GM18870 (cell line): Measurements from ENCODE around the gene HPCAL1.

Experiments used
- ATAC-seq: cut with Tn5 transposase; IDR thresholded peaks from one replicate; pipeline ENCODE4 v1.9.1; 2021; ENCODE audit warnings: moderate library complexity; ENCODE audit not compliant: unreplicated experiment

HPCAL1 gene

DNA sequence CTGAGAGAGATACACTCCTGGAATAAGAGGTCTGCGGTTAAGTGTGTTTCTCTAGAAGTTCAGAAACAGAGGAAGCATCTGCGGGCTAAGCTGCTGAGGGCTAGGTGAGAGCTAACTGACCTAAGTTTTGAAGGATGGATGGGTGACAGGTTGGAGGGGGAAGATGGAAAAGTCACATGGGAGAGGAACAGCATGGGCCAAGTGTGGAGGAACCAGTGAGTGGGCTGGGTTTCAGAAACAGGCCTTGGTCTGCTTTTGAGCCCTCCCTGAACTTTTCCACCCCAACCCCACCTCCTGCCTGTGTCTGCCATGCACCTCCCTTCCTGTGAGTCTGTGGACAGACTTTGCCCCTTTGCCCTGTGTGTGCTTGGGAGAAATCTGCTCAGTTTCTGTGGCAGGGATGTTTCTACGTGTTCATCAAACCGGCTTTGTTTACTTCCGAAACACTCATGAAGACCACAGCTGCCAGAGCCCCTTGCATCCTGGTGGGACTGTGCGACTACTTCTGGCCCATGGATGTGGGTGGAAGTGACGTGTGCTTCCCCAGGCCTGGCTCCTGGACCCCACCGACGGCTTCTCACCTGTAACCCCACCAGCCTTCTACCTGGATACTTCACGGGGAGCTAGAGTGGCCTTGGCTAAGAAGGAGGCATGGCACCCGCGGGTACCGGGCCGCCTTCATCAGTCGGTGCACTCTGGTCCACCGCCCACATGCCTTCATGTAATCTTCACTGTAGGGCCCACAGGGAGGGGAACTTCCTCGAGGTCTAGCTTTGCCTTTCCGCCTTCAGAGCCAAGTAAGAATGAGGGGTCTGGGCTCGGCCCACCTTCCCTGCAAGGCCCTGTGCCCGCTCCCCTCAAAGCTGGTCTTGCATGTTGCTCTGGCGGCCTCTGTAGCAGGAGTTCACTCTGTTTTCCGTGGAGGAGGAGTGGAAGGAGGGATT, 1.4 kb upstream of the HPCAL1 start:
- no peak for ATAC-seq

DNA sequence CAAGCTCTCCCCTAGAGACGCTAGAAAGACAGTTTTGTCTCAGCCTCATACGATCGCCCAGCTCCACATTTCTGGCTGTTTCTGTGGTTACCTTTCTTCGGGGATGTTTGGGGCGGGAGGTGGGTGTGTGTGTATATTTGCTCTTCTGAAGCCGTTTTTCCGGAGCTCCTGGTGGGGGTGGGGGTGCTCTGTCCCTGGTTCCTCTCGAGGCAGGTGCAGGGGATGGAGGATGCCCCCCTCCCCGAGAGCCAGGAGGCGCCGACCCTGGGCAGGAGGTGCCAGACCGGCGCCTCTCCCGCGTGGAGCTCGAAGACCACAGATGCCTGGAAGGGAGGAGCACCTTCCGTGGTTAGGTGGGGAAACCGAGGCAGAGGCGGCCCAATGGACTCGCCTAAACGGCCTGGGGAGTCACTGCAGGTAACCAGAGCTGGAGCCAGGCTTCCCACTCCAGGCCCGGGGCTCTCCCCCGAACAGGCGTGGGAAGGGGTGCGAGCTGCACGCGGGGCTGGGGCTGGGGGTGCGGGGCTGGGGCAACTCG, 694 bp upstream of the HPCAL1 start:
- no peak for ATAC-seq

DNA sequence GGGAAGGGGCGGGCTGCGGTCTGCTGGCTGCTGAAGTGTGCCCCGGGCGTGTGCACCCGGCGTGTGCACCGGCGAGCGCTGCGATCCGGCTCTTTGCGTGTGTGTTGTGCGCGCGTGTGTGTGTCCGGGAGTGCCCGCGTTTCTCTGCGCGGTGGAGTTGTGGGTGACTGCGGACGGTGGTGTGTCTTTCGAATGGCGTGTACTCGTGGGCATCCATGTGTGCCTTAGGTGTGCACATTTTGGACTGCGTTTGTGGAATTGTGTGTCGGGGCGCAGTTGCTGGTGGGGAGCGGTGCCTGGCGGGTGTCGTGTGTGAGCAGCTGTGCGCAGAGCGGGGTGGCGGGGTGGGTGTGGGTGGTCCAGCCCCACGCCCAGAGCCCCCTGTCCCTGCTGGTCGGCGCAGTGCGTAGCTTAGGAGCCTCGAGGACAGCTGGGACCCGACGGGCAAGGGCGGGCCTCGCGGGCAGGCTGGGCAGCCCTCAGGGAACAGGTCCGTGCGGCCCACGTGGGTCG, 533 bp downstream of the HPCAL1 start:
- ATAC-seq = no peak

DNA sequence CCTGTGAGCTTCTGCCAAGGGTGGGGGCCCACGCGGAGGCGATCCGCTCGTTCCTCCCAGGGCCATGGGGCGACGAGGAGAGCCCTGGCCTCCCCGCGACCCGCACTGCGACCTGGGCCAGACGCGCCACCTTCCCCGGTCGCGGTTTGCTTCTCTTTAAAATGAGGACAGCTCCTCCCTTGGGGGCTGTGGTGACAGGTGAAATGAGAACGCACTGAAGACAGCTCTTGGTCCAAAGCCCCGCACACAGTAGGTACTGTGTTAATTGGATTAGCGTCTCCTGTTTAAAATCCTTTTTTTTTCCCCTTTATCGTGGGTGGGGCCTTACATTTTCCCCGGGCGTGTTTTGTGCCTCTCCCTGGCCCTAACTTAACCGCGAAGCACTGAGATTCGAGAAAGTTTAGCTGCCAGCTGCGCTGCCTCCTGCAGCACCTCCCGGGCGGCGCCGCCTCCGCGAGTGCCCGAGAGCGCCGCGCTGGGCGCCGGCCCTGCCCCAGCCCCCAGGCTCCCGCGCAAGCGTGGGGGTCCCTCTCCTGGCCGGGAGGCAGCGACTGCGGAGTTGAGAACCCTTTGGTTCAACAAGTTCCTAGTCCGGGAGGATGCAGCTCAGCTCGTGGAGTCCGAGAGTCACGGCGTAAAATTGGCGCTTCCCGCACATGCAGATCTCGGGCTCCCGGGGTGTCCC, 1.1 kb downstream of the HPCAL1 start:
- ATAC-seq = no peak

DNA sequence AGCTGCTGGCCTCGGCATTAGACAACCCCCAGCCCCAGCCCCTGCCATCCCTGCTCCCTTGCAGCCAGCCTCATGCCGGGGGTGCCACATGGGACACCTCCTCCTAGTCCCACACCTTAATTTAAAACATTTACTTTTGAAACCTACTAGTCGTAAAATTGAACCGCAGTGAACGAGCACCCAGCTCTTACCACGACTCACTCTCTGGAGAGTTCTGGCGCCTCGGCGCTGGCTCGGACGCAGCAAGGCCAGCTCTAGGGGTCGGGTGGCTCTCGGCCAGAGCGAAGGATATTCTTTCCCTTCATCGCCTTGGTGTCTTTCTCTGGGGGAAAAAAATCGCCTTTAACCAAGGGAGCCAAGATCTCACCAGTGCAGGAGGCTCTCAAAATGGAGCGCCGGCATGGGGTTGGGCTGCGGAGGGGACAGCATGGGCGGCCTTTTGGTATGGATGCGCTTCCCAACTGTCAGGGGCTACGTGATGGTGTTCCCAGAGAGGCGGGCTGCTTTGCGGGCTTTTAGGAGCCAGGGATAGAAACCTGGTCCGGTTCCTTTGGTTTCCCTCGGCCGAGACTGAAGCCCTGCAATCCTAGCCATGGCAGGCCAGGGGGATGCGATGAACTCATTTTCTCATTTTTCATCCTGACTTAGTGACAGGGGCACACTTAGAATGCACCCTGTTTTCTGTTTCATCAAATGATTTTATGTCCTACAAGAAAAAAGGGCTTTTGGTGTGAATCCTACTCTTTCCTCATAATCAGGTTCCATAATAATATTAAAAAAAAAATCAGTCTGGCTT, 2.0 kb downstream of the HPCAL1 start:
- no peak for ATAC-seq

DNA sequence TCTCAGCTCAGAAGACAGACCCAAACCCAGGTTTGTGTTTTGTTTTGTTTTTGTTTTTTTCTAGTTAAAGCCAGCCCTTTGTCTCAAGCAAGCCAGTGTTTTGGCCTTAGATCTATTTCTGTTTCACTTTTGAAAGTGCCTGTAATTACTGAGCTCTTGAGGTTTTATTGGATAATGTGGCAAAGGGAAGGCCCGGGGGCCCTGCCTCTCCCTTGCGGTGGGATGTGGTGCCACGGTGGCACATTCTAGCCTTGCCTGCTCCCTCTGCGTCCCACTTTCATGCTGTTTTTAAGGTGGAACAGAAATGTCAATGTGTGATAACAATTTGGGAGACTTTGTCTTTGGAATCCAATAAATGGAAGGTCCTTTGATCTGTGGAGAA, 2.5 kb downstream of the HPCAL1 start:
- no peak for ATAC-seq

DNA sequence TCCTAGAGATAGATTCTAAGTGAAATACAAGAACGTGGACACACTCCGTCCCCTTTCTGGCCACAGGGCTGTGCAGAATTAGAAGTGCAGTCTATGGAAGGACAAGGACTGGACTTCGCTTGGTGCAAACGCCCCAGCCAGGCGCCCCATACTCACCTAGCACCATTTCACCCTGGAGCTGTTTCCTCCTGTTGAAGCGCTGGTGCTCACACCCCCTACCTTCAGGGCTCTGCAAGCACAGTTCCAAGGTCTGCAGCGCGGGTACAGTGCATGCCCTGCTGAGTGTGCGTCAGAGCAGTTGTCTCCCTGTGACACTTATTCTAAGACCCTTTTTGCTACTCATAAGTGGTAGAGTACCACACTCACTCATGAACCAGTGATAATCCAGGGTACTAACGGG, 3.0 kb downstream of the HPCAL1 start:
- ATAC-seq = no peak

DNA sequence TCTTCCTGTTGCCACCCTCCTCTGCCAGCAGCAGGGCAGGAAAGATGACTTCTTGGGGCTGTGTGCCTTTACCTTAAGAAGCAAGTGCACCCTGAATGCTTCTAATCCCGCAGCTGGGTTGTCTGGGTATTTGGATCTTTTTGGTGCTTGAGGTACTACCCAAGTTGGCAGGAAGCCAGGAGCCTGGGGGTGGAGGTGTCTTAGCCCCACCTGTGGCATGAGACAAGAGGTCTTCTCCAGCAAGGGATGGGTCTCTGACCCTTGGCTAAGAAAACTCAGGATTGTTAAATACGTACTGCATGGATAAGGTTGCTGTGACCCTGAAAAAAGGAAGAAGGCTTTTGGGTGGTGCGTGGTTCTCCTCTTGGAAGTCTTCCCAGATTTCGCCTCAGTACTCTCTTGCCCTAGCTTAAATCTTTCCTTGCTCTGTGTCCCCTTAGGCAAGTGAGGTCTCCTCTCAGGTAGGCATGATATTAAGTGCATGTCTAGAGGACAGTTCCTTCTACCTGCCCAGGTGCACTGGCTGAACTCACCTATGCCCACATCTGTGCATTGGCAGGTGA, 4.3 kb downstream of the HPCAL1 start:
- no peak for ATAC-seq

DNA sequence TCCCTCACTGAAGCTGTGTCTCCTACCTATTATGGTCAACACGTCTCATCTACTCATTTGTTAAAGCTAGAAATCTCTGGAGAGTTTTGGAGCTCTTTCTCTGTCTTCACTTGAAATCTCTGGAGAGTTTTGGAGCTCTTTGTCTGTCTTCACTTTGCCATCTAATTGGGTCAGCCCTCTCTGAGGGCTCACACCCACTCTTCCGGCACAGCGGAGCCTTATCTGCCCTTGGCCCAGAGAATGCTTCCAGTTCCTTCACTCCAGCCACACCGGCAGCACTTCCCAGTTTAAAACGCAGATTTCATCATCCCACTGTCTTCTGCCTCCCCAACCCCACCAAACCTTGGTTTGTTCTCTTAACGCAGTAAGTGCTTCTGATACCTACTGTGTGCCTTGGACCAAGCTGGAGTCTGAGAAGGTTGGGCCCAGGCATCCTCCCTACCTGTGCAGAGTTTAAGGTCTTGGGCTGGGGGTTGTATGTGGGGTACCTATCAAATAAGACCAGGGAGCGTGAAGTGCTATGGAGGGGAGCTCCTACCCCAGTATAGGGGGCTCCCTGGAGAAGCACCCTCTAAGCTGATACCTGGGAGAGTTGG, 5.0 kb downstream of the HPCAL1 start:
- ATAC-seq = no peak

DNA sequence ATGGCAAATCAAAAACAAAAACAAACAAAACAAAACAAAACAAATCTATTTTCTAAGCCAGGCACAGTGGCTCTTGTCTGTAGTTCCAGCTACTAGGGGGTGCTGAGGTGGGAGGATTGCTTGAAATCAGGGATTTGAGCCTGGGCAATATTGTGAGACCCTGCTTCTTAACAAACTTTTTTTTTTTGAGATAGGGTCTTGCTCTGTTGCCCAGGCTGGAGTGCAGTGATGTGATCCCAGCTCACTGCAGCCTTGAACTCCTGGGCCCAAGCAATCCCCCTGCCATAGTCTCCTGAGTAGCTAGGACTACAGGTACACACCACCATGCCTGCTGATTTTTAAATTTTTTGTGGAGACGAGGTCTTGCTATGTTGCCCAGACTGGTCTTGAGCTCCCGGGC, 6.2 kb downstream of the HPCAL1 start:
- no peak for ATAC-seq

DNA sequence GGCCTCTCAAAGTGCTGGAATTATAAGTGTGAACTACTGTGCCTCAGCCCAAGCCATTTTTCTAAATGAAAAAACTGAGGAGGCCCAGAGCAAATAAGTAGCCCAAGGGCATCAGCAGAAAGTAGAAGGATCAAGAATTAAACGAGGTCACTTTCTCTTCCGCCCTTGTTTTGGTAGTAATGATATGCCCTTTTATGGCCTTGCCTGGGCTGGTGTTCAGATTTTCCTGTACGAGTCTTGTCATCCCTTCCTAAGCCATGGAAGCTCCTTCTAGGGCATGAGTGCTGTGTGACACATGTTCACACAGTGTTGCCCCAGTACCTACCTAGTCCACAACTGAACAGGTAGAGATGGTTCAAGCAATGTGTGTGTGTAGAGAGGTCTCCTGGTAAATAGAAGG, 6.6 kb downstream of the HPCAL1 start:
- no peak for ATAC-seq

DNA sequence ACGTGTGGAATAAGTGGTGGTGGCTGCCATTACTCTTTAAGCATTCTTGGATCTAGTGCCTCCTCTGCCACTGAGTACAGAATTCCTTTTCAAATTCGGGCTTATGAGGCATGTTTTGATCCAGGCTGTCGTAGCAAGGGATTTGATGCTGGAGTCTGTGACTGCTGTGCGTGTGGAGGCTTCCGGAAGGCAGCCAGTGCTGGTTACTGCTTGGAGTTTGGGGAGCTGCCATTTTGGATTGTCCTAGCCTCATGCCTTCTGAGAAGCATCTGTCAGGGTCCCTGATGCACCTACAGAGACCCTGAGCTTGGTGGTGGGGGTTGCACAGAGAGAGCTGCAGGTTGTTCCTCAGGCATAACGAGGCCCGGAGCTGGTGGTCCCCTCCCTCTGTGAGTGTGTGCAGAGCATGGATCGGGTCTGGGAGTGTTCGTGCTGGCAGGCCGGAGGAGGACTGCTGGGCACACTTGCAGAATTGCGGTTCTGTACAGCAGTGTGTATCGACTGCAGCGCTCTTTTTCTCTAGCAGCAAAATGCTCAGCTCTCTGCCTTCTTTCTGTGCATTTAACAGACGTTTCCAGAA, 7.7 kb downstream of the HPCAL1 start:
- no peak for ATAC-seq

DNA sequence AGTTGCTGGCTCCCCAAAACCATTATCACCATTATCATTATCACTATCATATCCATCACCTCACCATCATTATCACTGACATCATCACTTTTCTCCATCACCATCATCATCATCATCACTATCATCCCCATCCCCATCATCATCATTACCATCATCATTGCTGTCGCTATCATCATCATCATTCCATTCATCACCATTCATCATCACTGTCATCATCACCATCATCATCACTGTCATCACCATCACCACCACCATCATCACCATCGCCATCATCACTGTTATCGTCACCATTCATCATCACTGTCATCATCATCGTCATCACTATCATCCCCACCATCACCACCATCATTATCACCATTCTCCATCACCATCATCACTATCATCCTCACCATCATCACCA, 9.0 kb downstream of the HPCAL1 start:
- no peak for ATAC-seq

DNA sequence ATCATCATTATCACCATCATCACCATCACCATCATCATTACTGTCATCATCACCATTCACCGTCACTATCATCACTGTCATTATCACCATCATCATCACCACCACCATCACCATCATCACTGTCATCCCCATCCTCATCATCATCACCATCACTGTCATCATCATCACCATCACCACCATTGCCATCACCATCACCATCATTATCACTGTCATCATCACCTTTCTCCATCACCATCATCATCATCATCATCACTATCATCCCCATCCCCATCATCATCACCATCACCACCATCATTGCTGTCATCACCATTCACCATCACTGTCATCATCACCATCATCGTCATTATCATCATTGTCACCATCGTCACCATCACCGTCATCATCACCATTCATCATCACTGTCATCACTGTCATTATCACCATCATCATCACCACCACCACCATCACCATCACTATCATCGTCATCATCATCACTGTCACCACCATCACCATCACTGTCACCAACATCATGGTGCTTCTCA, 9.8 kb downstream of the HPCAL1 start:
- ATAC-seq = no peak

DNA sequence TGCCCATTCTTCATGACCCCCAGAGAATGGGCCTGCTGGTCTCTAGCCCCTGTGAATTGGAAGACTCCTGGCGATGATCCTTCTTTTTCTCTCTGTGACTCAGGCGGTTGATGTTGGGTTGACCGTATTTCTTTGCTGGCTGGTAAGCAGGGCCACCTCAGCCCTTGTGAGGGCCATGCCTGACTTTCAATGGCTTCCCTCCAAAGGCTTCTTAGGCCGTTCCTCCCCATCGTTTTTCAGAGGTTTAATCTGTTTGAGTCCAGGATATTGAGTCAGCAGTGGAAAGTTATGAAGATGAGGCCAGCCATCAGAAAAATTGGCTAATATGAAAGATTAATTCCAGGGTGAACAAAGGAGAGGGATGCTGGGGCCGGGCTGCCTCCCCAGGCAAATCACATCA, 13.6 kb downstream of the HPCAL1 start:
- ATAC-seq = no peak

DNA sequence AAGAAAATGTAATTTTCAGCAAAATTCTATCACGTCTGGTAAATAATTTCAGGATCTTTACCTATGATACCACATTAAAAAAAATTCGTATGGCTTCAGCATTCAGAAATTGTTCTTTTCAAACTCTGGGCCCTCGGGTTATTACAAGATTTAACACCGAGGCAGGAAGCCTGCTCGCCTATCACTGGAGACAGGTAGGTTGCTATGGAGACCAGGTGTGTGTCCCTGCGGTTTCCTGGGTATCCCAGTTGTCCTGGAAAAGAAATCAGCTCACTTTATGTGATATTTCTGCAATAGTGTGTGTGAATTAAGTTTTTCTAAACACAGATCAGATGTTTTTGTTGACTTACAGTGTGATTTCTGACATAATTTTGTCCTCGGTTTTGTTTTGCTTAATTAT, 14.2 kb downstream of the HPCAL1 start:
- no peak for ATAC-seq

DNA sequence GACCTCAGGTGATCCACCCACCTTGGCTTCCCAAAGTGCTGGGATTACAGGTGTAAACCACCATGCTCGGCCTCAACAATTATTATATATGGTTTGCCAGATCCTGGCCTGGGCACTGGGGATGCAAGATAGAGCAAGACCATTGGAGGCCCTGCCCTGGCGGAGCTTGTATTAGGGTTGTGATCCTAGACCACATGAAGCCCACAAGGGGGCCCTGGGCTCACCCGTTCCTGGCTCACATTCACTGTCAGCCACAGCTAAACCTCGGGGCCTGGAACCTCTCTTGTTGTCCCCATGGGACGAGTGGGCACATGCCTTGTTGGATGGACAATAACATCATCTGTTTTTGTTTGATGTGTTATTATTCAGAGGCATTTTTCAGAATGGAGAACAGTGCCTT, 14.9 kb downstream of the HPCAL1 start:
- ATAC-seq = no peak

DNA sequence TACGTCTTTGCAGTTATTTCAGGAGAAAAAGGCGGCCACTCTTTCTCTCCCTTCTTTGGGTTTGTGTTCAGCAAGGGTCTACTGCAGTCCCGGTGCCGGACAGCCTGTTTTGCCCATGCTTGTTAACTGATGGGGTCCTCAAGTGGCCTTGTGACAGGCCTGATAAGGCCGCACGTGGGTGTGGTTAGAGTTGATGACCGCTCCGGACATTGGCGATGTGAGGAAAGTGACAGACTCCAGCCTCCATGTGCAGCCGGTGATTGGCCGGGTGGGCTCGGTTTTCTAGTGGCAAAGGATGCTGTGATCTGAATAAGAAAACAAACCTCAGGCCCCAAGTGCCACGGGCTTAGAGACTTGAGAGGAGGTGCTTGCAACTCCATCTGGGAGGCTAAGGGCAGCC, 15.6 kb downstream of the HPCAL1 start:
- ATAC-seq = no peak

DNA sequence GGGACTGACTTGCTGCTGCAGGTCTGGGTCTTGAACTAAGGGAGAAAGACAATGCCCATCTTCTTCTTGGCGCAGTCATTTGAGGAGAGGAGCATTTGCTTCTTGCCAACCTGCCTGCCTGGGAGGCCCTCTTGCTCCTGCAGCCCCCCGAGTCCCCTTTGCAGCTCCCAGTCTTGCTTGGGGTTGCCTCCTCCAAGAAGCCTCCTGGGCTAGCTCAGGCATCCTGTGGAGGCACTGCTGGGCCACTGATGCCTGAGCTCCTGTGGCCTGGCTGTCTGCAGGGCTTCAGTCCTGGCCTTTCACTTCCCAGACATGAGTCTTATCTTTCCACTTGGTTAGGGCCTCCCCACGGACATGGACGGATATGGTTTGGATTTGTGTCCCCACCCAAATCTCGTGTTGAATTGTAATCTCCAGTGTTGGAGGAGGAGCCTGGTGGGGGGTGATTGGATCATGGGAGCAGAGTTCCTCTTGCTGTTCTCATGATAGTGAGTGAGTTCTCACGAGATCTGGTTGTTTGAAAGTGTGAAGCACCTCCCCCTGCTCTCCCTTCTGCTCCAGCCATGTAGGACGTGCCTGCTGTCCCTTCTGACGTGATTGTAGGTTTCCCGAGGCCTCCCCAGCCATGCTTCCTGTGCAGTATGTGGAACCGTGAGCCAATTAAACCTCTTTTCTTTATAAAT, 17.3 kb downstream of the HPCAL1 start:
- ATAC-seq = no peak
